Smooth muscle cell (in vitro differentiated cells): ENCODE measurements around the gene RASL11A. TPM values are rescaled to one million over a fixed set of nuclear protein-coding genes. Genes with fewer than 3 reads are reported as not detected.

Source experiments
- DNase-seq: peaks from one replicate; lab custom pipeline; 2025; ENCODE audit not compliant: unreplicated experiment; lab: John Stamatoyannopoulos, UW
- H2AFZ ChIP-seq: fragments of 200-600 bp; sonication (generic); 2 replicates; pipeline ENCODE4 v1.6.0; 2016; ENCODE audit warnings: antibody characterized with exemption, low read depth, mild to moderate bottlenecking
- H3F3A ChIP-seq: fragments of 200-600 bp; sonication (generic); 2 replicates; pipeline ENCODE4 v1.6.0; 2017; ENCODE audit warnings: antibody characterized with exemption, low read depth
- H3K27ac ChIP-seq: fragments of 200-600 bp; sonication (generic); 2 replicates; pipeline ENCODE4 v1.5.1; 2016; ENCODE audit warnings: low read depth, mild to moderate bottlenecking
- H3K27me3 ChIP-seq: fragments of 200-600 bp; sonication (generic); 2 replicates; pipeline ENCODE4 v1.6.1; 2016; ENCODE audit warnings: low read depth, mild to moderate bottlenecking
- H3K36me3 ChIP-seq: fragments of 200-600 bp; sonication (generic); 2 replicates; pipeline ENCODE4 v1.5.1; 2016; ENCODE audit warnings: low read depth
- H3K4me1 ChIP-seq: fragments of 200-600 bp; sonication (generic); 2 replicates; pipeline ENCODE4 v1.5.1; 2016; ENCODE audit warnings: low read depth
- H3K4me2 ChIP-seq: fragments of 200-600 bp; sonication (generic); 2 replicates; pipeline ENCODE4 v1.6.0; 2016; ENCODE audit warnings: mild to moderate bottlenecking
- H3K4me3 ChIP-seq: fragments of 200-600 bp; sonication (generic); 2 replicates; pipeline ENCODE4 v1.5.1; 2016; ENCODE audit warnings: mild to moderate bottlenecking
- H3K79me2 ChIP-seq: fragments of 200-600 bp; sonication (generic); 2 replicates; pipeline ENCODE4 v1.6.0; 2016; ENCODE audit warnings: low read depth, mild to moderate bottlenecking
- H3K9ac ChIP-seq: fragments of 200-600 bp; sonication (generic); 2 replicates; pipeline ENCODE4 v1.6.0; 2016; ENCODE audit warnings: low read depth
- H3K9me3 ChIP-seq: fragments of 200-600 bp; sonication (generic); replicated peaks from 2 replicates; pipeline ENCODE4 v1.5.1; 2016; ENCODE audit warnings: low read depth
- H4K20me1 ChIP-seq: fragments of 200-600 bp; sonication (generic); 2 replicates; pipeline ENCODE4 v1.6.0; 2016; ENCODE audit warnings: low read depth
- CTCF ChIP-seq: fragments of 200-600 bp; sonication (generic); IDR thresholded peaks from 2 replicates; pipeline ENCODE4 v1.5.1; 2017; ENCODE audit warnings: borderline replicate concordance, mild to moderate bottlenecking, antibody characterized with exemption; ENCODE audit not compliant: insufficient read depth, poor library complexity, severe bottlenecking
- WGBS: methylation state at CpG from one replicate; pipeline ENCODE4 v1.1.7; 2016; ENCODE audit warnings: low lambda C conversion rate; 5-methylcytosine and 5-hydroxymethylcytosine counted together
- polyA plus RNA-seq: library from polyadenylated mRNA; unstranded; fragments of >200 nt; fragmentation: Nextera tagmentation; extraction: Ambion mirVana; gene quantifications from 2 replicates; pipeline ENCODE4 v1.2.1, GENCODE V29; 2016
- total RNA-seq: library from RNA; depleted of rRNA; stranded (reverse); fragments of >200 nt; gene quantifications from 2 replicates; pipeline ENCODE4 v1.2.3, GENCODE V29; 2014

The RASL11A gene
- total and polyA plus RNA-seq, 2 experiments from 2014 or later: 0.30 to 1.9 TPM

GRCh38 chr13:27271570-27272096 lies 1.0 kb downstream of the RASL11A start:
- Histone ChIP-seq H3F3A (no peaks in the 10 kb centered on the region), H3K36me3 (no peaks in the 10 kb centered on the region), H3K79me2 (no peaks in the 10 kb centered on the region), H3K9me3 (no peaks in the 10 kb centered on the region), H3K4me1 (peaks cover 3% of the 10 kb centered on the region), H3K4me2 (peak overlapping the region; percentile 96), H3K27ac (no peak overlapping the region), H4K20me1 (no peaks in the 10 kb centered on the region), H3K27me3 (peaks cover 16% of the 10 kb centered on the region), H3K4me3 (peak overlapping the region; percentile 81), H3K9ac (no peak overlapping the region), H2AFZ (peak overlapping the region; percentile 95)
- WGBS: 68% methylated on average over 15 of the region's 15 CpGs
- DNase-seq: no peak
- no peak for TF ChIP-seq CTCF

- H3K4me2 ChIP-seq: no peak overlapping the region
- H4K20me1 ChIP-seq: no peaks in the 10 kb centered on the region
- WGBS: 68% methylated on average over 4 of the region's 4 CpGs
- no peak overlapping the region for H3K4me3 ChIP-seq
- H2AFZ ChIP-seq: no peak overlapping the region
- H3F3A ChIP-seq: no peaks in the 10 kb centered on the region
- H3K36me3 ChIP-seq: no peaks in the 10 kb centered on the region
- H3K27ac ChIP-seq: no peak overlapping the region
- peaks cover 32% of the 10 kb centered on the region for H3K27me3 ChIP-seq
- DNase-seq: no peak
- H3K4me1 ChIP-seq: peaks cover 3% of the 10 kb centered on the region
- no peak for TF ChIP-seq CTCF
- no peaks in the 10 kb centered on the region for H3K79me2 ChIP-seq
- no peaks in the 10 kb centered on the region for H3K9me3 ChIP-seq
- no peak overlapping the region for H3K9ac ChIP-seq
Observed at GRCh38 chr13:27273658-27274425, 3.2 kb downstream of the RASL11A start.

GRCh38 chr13:27274631-27275030 lies 4.0 kb downstream of the RASL11A start:
- Histone ChIP-seq H3K4me1 (peaks cover 3% of the 10 kb centered on the region), H3F3A (no peaks in the 10 kb centered on the region), H3K9me3 (no peaks in the 10 kb centered on the region), H4K20me1 (no peaks in the 10 kb centered on the region), H3K4me3 (no peak overlapping the region), H3K27ac (no peak overlapping the region), H3K79me2 (no peaks in the 10 kb centered on the region), H3K9ac (no peak overlapping the region), H3K36me3 (no peaks in the 10 kb centered on the region), H2AFZ (no peak overlapping the region), H3K27me3 (peaks cover 35% of the 10 kb centered on the region), H3K4me2 (no peak overlapping the region)
- DNase-seq: no peak
- TF ChIP-seq CTCF: no peak
- 63% methylated on average over 1 of the region's 1 CpG for WGBS
